H1 (cell line): ENCODE measurements around the gene TTC13. TPM values are rescaled to one million over a fixed set of nuclear protein-coding genes. Genes with fewer than 3 reads are reported as not detected.

Experiments used
- ASH2L ChIP-seq: fragments of 200-600, 300-600 bp; sonication (generic); IDR thresholded peaks from one replicate; pipeline ENCODE4 v1.7.1; 2017; ENCODE audit warnings: low read length
- BCL11A ChIP-seq, 2 experiments: IDR thresholded peaks; one replicate each; pipeline ENCODE4 v1.6.1; 2011; ENCODE audit warnings: low read depth in 2 of 2, low read length in 2 of 2, mild to moderate bottlenecking in 2 of 2
- CEBPB ChIP-seq: IDR thresholded peaks from 2 replicates; pipeline ENCODE4 v1.6.1; 2012; ENCODE audit warnings: low read depth, low read length
- CHD7 ChIP-seq: fragments of 300-600 bp; sonication (generic); IDR thresholded peaks from 2 replicates; pipeline ENCODE4 v1.7.1; 2012; ENCODE audit warnings: low read length, moderate library complexity, mild to moderate bottlenecking, inconsistent platforms; ENCODE audit not compliant: insufficient replicate concordance
- CTBP2 ChIP-seq: IDR thresholded peaks from 2 replicates; pipeline ENCODE4 v1.7.0; 2011; ENCODE audit warnings: borderline replicate concordance, mild to moderate bottlenecking, moderate library complexity, mixed read lengths, low read length; ENCODE audit not compliant: insufficient read depth, insufficient read length
- EGR1 ChIP-seq: IDR thresholded peaks from 2 replicates; pipeline ENCODE4 v1.6.1; 2011; ENCODE audit warnings: low read depth, low read length, borderline replicate concordance
- GABPA ChIP-seq: IDR thresholded peaks from 2 replicates; pipeline ENCODE4 v1.6.1; 2011; ENCODE audit warnings: mild to moderate bottlenecking, low read length, moderate library complexity, borderline replicate concordance; ENCODE audit not compliant: insufficient read depth
- RNF2 ChIP-seq: fragments of 200-900, 300-1000 bp; sonication (generic); IDR thresholded peaks from 2 replicates; pipeline ENCODE4 v1.7.1; 2016; ENCODE audit warnings: borderline replicate concordance, low read depth, mild to moderate bottlenecking, antibody characterized with exemption, low read length; ENCODE audit not compliant: poor library complexity, severe bottlenecking; ENCODE audit errors: missing control alignments
- SAP30 ChIP-seq: fragments of 300-600 bp; sonication (generic); IDR thresholded peaks from 2 replicates; pipeline ENCODE4 v1.7.1; 2012; ENCODE audit warnings: low read length, moderate library complexity, mild to moderate bottlenecking, inconsistent platforms; ENCODE audit not compliant: insufficient read depth, insufficient replicate concordance
- TEAD4 ChIP-seq: IDR thresholded peaks from 2 replicates; pipeline ENCODE4 v1.6.1; 2012; ENCODE audit warnings: low read depth, low read length, inconsistent platforms, mixed read lengths
- polyA plus RNA-seq, 7 experiments: library from polyadenylated mRNA; depleted of rRNA in 3 of 7; stranded (reverse) in 5 of 7; unstranded in 2 of 7; fragments of >200 nt in 5 of 7; fragments of 200-250 nt in 2 of 7; gene quantifications; 1 replicate in 5 of 7; 2 replicates in 1 of 7; 4 replicates in 1 of 7; pipeline versions ENCODE4 v1.2.1 to v1.2.3, GENCODE V29; 2011 to 2013; ENCODE audit warnings: missing spikeins in 2 of 7, mixed read lengths in 2 of 7
- total RNA-seq: library from RNA; stranded (reverse); fragmentation: NEBNext Ultra II Directional; extraction: Animal tissue kit (Norgen Biotek cat#: 25700); gene quantifications from 2 replicates; pipeline ENCODE4 v1.2.1, GENCODE V29; 2021

TTC13 gene
- total and polyA plus RNA-seq, 2 of the 8 experiments (the other 6 are each of a cell fraction or from before 2014, with no cell fraction given): 3.1 to 7.1 TPM

GRCh38 chr1:230868736-230869385, 109.8 kb downstream of the TTC13 start (continued):
- TF ChIP-seq CHD7: no peak
- TF ChIP-seq TEAD4: no peak
- TF ChIP-seq CEBPB: no peak
- TF ChIP-seq RNF2: no peak
- peak; percentile 5 for TF ChIP-seq ASH2L
- no peak for TF ChIP-seq GABPA
- no peak for TF ChIP-seq SAP30
- TF ChIP-seq EGR1: no peak
- no peak for TF ChIP-seq CTBP2
- no peak for TF ChIP-seq BCL11A (IDR thresholded peaks at IDR 0.05; ENCODE audit: low read depth in 2 of 2, low read length in 2 of 2)
